K562 (cell line): ENCODE measurements around the gene PRKAA2. TPM values are rescaled to one million over a fixed set of nuclear protein-coding genes. Genes with fewer than 3 reads are reported as not detected.

ENCODE experiments used
- ATAC-seq: fragments of 200-7000 bp; cut with Tn5 transposase; 3 replicates; pipeline ENCODE4 v1.9.1; 2020; ENCODE audit warnings: moderate library complexity
- BruUV-seq: library from RNA; stranded (reverse); fragments of 400-500 nt; replicated peaks from 2 replicates; lab custom pipeline; 2021; lab: Mats Ljungman, UMichigan
- CTCF ChIA-PET: fragments of 300-600 bp; formaldehyde crosslinking; extraction: SDS; loops from one replicate; lab custom pipeline; 2021; ENCODE audit warnings: low intra/inter-chr PET ratio; lab: Yijun Ruan, JAX
- POLR2A ChIA-PET: fragments of 300-600, 350-650 bp; sonication (Branson Sonifier 250); formaldehyde crosslinking; extraction: SDS; loops from one replicate; lab custom pipeline; 2021; ENCODE audit warnings: antibody characterized with exemption, inconsistent platforms; lab: Yijun Ruan, JAX
- DNase-seq, 4 experiments: peaks; one replicate each; pipeline versions ENCODE4 v3.0.0 to v3.0.0-alpha.2; 2011 to 2018; ENCODE audit warnings: low spot score in 3 of 4, mixed read lengths in 3 of 4; ENCODE audit errors: extremely low read depth in 1 of 4
- FAIRE-seq: peaks from 2 replicates; lab custom pipeline; 2011; peaks lifted over from hg19 to GRCh38; lab: Jason Lieb, UNC
- H2AFZ ChIP-seq: 2 replicates; pipeline ENCODE4 v1.6.0; 2011; ENCODE audit warnings: low read depth, low read length, control low read depth, inconsistent platforms
- H3K27ac ChIP-seq: fragments of 200-600 bp; 3 replicates; pipeline ENCODE4 v1.8.0; 2011; ENCODE audit warnings: low read depth, mild to moderate bottlenecking, control low read depth, inconsistent platforms, low read length, moderate library complexity, mixed read lengths; ENCODE audit errors: extremely low read depth
- H3K27me3 ChIP-seq, 2 experiments: fragments of 300-600 bp in 1 of 2; 2 replicates in 1 of 2; 3 replicates in 1 of 2; pipeline versions ENCODE4 v1.6.0 to v1.8.0; 2011; ENCODE audit warnings: inconsistent platforms in 2 of 2, low read length in 2 of 2, mild to moderate bottlenecking in 1 of 2, mixed read lengths in 1 of 2, moderate library complexity in 1 of 2; ENCODE audit not compliant: control insufficient read depth in 2 of 2, insufficient read depth in 2 of 2
- H3K36me3 ChIP-seq: fragments of 300-600 bp; 3 replicates; pipeline ENCODE4 v1.8.0; 2011; ENCODE audit warnings: mild to moderate bottlenecking, low read length, inconsistent platforms; ENCODE audit not compliant: control insufficient read depth, insufficient read depth
- H3K4me1 ChIP-seq, 2 experiments: fragments of 200-600 bp in 1 of 2; replicated peaks in 1 of 2; 2 replicates in 1 of 2; 3 replicates in 1 of 2; pipeline versions ENCODE4 v1.5.1 to v1.8.0; 2011; ENCODE audit warnings: inconsistent platforms in 2 of 2, low read length in 2 of 2, mild to moderate bottlenecking in 1 of 2, mixed read lengths in 1 of 2, moderate library complexity in 1 of 2; ENCODE audit not compliant: control insufficient read depth in 2 of 2, insufficient read depth in 2 of 2
- H3K4me2 ChIP-seq: 2 replicates; pipeline ENCODE4 v1.6.1; 2011; ENCODE audit warnings: low read length, control low read depth, inconsistent platforms, mixed read lengths; ENCODE audit not compliant: insufficient read depth
- H3K4me3 ChIP-seq: fragments of 200-600 bp; sonication (generic), shearing (Covaris generic); 2 replicates; pipeline ENCODE4 v1.5.1; 2016; ENCODE audit warnings: control low read depth, inconsistent platforms
- H3K79me2 ChIP-seq: fragments of 200-600 bp; 3 replicates; pipeline ENCODE4 v1.8.0; 2011; ENCODE audit warnings: low read length, inconsistent platforms; ENCODE audit not compliant: control insufficient read depth, insufficient read depth
- H3K9ac ChIP-seq, 2 experiments: 2 replicates each; pipeline versions ENCODE4 v1.6.0 to v1.6.1; 2011; ENCODE audit warnings: low read depth in 2 of 2, low read length in 2 of 2, control low read depth in 1 of 2, inconsistent platforms in 1 of 2, mild to moderate bottlenecking in 1 of 2, mixed read lengths in 1 of 2; ENCODE audit not compliant: insufficient read depth in 1 of 2
- H3K9me1 ChIP-seq: one replicate; pipeline ENCODE4 v1.6.0; 2011; ENCODE audit warnings: inconsistent platforms, mild to moderate bottlenecking, low read length, moderate library complexity; ENCODE audit not compliant: control insufficient read depth, insufficient read depth
- H3K9me3 ChIP-seq: replicated peaks from 2 replicates; pipeline ENCODE4 v1.5.1; 2011; ENCODE audit warnings: low read depth, low read length, inconsistent platforms; ENCODE audit not compliant: control insufficient read depth, insufficient read depth
- H4K20me1 ChIP-seq: replicated peaks from 2 replicates; pipeline ENCODE4 v1.6.1; 2011; ENCODE audit warnings: low read length, inconsistent platforms, mixed read lengths; ENCODE audit not compliant: control insufficient read depth, insufficient read depth
- HDGF ChIP-seq: fragments of 450-650 bp; IDR thresholded peaks from 2 replicates; pipeline ENCODE4 v1.6.1; 2016
- HNRNPLL ChIP-seq: fragments of 200-400 bp; formaldehyde crosslinking; IDR thresholded peaks from 2 replicates; pipeline ENCODE4 v1.6.1; 2017; ENCODE audit warnings: low read length, low read depth, mild to moderate bottlenecking; ENCODE audit not compliant: poor library complexity, severe bottlenecking
- KDM2B ChIP-seq: fragments of 250-450 bp; sonication (Bioruptor Pico); IDR thresholded peaks from 2 replicates; pipeline ENCODE4 v1.8.0; 2021; ENCODE audit warnings: mild to moderate bottlenecking, moderate library complexity
- MEF2D ChIP-seq: conservative IDR thresholded peaks from 2 replicates; pipeline ENCODE4 v1.6.1; 2016; ENCODE audit warnings: low read depth, missing genetic modification characterization, missing compliant biosample characterization
- MTA1 ChIP-seq: fragments of 450-650 bp; IDR thresholded peaks from 2 replicates; pipeline ENCODE4 v1.6.1; 2017; ENCODE audit warnings: borderline replicate concordance
- NFIC ChIP-seq: fragments of 450-650 bp; IDR thresholded peaks from 2 replicates; pipeline ENCODE4 v1.6.1; 2017; ENCODE audit warnings: mild to moderate bottlenecking, inconsistent platforms
- SMARCC2 ChIP-seq: fragments of 450-650 bp; IDR thresholded peaks from 2 replicates; pipeline ENCODE4 v1.6.1; 2017; ENCODE audit warnings: antibody characterized with exemption, moderate library complexity, mild to moderate bottlenecking, low read depth
- SNIP1 ChIP-seq: fragments of 450-650 bp; IDR thresholded peaks from 2 replicates; pipeline ENCODE4 v1.7.1; 2017; ENCODE audit warnings: low read depth, mild to moderate bottlenecking
- TEAD2 ChIP-seq: fragments of 450-650 bp; IDR thresholded peaks from 2 replicates; pipeline ENCODE4 v1.6.1; 2016; ENCODE audit warnings: missing genetic modification characterization, control low read depth, missing compliant biosample characterization
- ZNF75A ChIP-seq: fragments of 450-650 bp; formaldehyde crosslinking; IDR thresholded peaks from 2 replicates; pipeline ENCODE4 v1.4.0; 2020; ENCODE audit warnings: mild to moderate bottlenecking
- ZSCAN29 ChIP-seq: fragments of 450-650 bp; IDR thresholded peaks from 2 replicates; pipeline ENCODE4 v1.6.1; 2017
- ZSCAN32 ChIP-seq: fragments of 450-650 bp; formaldehyde crosslinking; IDR thresholded peaks from 2 replicates; pipeline ENCODE4 v1.4.0; 2020; ENCODE audit warnings: mild to moderate bottlenecking, moderate library complexity
- in situ Hi-C: fragments of 300-500 bp; cut with MboI; formaldehyde crosslinking; loops from 4 replicates; pipeline ENCODE4 v1.15.0; 2018; ENCODE audit warnings: inconsistent platforms, mixed read lengths
- intact Hi-C: fragments of 100-400 bp; cut with micrococcal nuclease; formaldehyde crosslinking; loops from 2 replicates; pipeline ENCODE4 v1.14.2; 2022
- polyA plus RNA-seq, 8 experiments: library from polyadenylated mRNA; depleted of rRNA in 4 of 8; stranded (reverse) in 5 of 8; unstranded in 3 of 8; fragments of >200 nt; fragmentation: Nextera tagmentation in 2 of 8; fragmentation: Illumina TruSeq in 1 of 8; extraction: Ambion mirVana in 2 of 8; extraction: Trizol in 1 of 8; gene quantifications; 2 replicates each; pipeline versions ENCODE4 v1.2.1 to v1.2.3, GENCODE V29; 2011 to 2014; ENCODE audit warnings: inconsistent platforms in 1 of 8, missing spikeins in 1 of 8
- total RNA-seq, 7 experiments: library from RNA; depleted of rRNA in 6 of 7; stranded (reverse); fragments of >200 nt in 6 of 7; fragmentation: Illumina TruSeq in 2 of 7; extraction: Trizol in 2 of 7; gene quantifications; 2 replicates each; pipeline versions ENCODE4 v1.2.1 to v1.2.3, GENCODE V29; 2011 to 2021; ENCODE audit warnings: low replicate concordance in 1 of 7
- TF ChIP-seq, protein P1 (sequence below): fragments of 250-450 bp; sonication (Bioruptor Pico); IDR thresholded peaks from 2 replicates; pipeline ENCODE4 v1.4.0; 2020; ENCODE audit warnings: mild to moderate bottlenecking, moderate library complexity, borderline replicate concordance
- TF ChIP-seq, protein P2 (sequence below), 2 experiments: fragments of 450-650 bp; conservative IDR thresholded peaks; 2 replicates each; pipeline ENCODE4 v1.6.1; 2017; ENCODE audit warnings: mild to moderate bottlenecking in 2 of 2, moderate library complexity in 2 of 2

Gene PRKAA2
- total and polyA plus RNA-seq, 9 of the 15 experiments (the other 6 are each of a cell fraction or from before 2014, with no cell fraction given): 0.01 TPM; not detected in 8

DNA sequence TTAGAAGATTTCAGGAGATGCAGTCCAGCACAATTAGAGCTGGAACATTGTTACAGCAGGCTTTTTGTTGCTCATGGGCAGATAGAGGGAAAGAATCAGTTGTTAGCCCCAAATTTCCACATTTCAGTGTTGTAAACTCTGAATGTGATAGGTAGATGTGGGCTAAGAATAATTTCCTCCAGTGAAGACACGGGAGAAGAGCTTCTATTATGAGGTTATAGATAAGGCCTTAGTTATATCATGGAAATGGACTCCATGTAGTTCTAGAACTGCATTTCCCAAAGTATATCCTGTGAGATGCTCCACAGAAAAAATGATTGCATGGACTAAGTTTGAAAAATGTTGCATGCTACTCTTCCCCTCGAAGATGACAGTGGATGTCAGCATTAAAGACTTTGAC, 64.9 kb downstream of the PRKAA2 start (continued):
- TF ChIP-seq, protein P1, sequence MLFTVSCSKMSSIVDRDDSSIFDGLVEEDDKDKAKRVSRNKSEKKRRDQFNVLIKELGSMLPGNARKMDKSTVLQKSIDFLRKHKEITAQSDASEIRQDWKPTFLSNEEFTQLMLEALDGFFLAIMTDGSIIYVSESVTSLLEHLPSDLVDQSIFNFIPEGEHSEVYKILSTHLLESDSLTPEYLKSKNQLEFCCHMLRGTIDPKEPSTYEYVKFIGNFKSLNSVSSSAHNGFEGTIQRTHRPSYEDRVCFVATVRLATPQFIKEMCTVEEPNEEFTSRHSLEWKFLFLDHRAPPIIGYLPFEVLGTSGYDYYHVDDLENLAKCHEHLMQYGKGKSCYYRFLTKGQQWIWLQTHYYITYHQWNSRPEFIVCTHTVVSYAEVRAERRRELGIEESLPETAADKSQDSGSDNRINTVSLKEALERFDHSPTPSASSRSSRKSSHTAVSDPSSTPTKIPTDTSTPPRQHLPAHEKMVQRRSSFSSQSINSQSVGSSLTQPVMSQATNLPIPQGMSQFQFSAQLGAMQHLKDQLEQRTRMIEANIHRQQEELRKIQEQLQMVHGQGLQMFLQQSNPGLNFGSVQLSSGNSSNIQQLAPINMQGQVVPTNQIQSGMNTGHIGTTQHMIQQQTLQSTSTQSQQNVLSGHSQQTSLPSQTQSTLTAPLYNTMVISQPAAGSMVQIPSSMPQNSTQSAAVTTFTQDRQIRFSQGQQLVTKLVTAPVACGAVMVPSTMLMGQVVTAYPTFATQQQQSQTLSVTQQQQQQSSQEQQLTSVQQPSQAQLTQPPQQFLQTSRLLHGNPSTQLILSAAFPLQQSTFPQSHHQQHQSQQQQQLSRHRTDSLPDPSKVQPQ (CRISPR knock-in tag): no peak

DNA sequence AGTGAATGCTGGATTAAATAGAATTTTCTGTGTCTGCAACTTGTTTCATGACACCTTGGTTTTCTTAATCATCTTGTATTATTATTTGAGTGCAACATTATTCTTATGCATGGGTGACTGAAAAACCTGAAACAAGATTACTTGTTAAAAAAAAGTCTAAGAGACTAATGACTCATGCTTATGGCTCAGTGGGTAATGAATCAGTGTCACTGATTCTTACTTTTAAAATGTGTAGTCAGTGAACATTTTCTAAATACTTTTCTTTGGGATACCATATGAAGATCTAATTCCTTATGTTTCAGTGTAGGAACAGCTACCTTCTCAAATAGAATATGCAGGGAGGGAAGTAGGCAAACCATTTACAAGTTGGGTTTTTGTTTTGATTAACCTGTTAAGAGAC, 65.5 kb downstream of the PRKAA2 start:
- no peaks in the 10 kb centered on the region for H3K36me3 ChIP-seq
- POLR2A ChIA-PET: no interaction called here
- no peaks in the 10 kb centered on the region for H3K4me1 ChIP-seq
- in situ Hi-C loops: no loop called here
- H2AFZ ChIP-seq: no peak overlapping the region
- no peak overlapping the region for H3K27ac ChIP-seq
- H3K9me1 ChIP-seq: no peaks in the 10 kb centered on the region
- FAIRE-seq: no peak
- no peaks in the 10 kb centered on the region for H3K27me3 ChIP-seq
- H3K9me3 ChIP-seq: no peaks in the 10 kb centered on the region
- no peak overlapping the region for H3K4me2 ChIP-seq
- no peak for TF ChIP-seq SNIP1
- no peak for TF ChIP-seq KDM2B (CRISPR knock-in tag)
- no peak for TF ChIP-seq MTA1
- no peak for TF ChIP-seq ZSCAN29
- TF ChIP-seq SMARCC2: no peak
- no peak for TF ChIP-seq TEAD2
- TF ChIP-seq HDGF: no peak
- no peak for TF ChIP-seq NFIC
- TF ChIP-seq HNRNPLL: no peak
- TF ChIP-seq, protein P2, sequence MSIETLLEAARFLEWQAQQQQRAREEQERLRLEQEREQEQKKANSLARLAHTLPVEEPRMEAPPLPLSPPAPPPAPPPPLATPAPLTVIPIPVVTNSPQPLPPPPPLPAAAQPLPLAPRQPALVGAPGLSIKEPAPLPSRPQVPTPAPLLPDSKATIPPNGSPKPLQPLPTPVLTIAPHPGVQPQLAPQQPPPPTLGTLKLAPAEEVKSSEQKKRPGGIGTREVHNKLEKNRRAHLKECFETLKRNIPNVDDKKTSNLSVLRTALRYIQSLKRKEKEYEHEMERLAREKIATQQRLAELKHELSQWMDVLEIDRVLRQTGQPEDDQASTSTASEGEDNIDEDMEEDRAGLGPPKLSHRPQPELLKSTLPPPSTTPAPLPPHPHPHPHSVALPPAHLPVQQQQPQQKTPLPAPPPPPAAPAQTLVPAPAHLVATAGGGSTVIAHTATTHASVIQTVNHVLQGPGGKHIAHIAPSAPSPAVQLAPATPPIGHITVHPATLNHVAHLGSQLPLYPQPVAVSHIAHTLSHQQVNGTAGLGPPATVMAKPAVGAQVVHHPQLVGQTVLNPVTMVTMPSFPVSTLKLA (conservative IDR thresholded peaks at IDR 0.05): no peak
- no peak for TF ChIP-seq ZSCAN32 (CRISPR knock-in tag)
- TF ChIP-seq MEF2D (tag): no peak
- TF ChIP-seq ZNF75A (CRISPR knock-in tag): no peak
- intact Hi-C loops: no loop called here
- no peaks in the 10 kb centered on the region for H4K20me1 ChIP-seq
- no peak overlapping the region for H3K4me3 ChIP-seq
- no peak for ATAC-seq
- no peak overlapping the region for H3K9ac ChIP-seq
- no peaks in the 10 kb centered on the region for H3K79me2 ChIP-seq
- no TSS peak for BruUV-seq
- CTCF ChIA-PET: no interaction called here
- no peak for DNase-seq
